ENCODE results near the gene PPRC1.

GRCh38 chr10:102123223-102123622, 9.6 kb upstream of the PPRC1 start:
- TF ChIP-seq CTCF (IDR thresholded peaks at IDR 0.05) = no peak
- no peak for TF ChIP-seq POLR2AphosphoS5 (IDR thresholded peaks at IDR 0.05)

Measured in prostate gland (tissue), 2 donors.